Activated CD8-positive, alpha-beta memory T cell treated with anti-CD3 and anti-CD28 coated beads for 24 hours (primary cell): ENCODE data around the gene SERBP1.
A peak's percentile ranks its signal among the peaks of the same experiment; 100 is the strongest.
"Not testable (repeated sequence)": the region's sequence is repeated elsewhere in the genome, so short reads cannot be mapped to it uniquely, and the experiment has no call there.

ENCODE experiments used
- DNase-seq: peaks from one replicate; pipeline ENCODE4 v3.0.0-alpha.2; 2020

The SERBP1 gene

GRCh38 chr1:67430358-67431155, at the start of gene SERBP1:
TSS of gene SERBP1 (minus strand) at chr1:67430402. CDS start at chr1:67430300, 102 bp downstream.
- DNase-seq: peak; percentile 95

GRCh38 chr1:67479146-67479891, 49.1 kb upstream of the SERBP1 start:
- no peak for DNase-seq

- no peak for DNase-seq
These were observed 46.7 kb upstream of the SERBP1 start for GRCh38 chr1:67476906-67477305.

- DNase-seq: no peak
These were observed 45.8 kb upstream of the SERBP1 start for GRCh38 chr1:67476006-67476482.

GRCh38 chr1:67472056-67472455, 41.9 kb upstream of the SERBP1 start:
- no peak for DNase-seq

- DNase-seq: no peak
These were observed 39.2 kb upstream of the SERBP1 start for GRCh38 chr1:67469431-67469830.

- no peak for DNase-seq
These were observed 38.0 kb upstream of the SERBP1 start for GRCh38 chr1:67468066-67468718.

GRCh38 chr1:67465375-67465774, 35.2 kb upstream of the SERBP1 start:
- no peak for DNase-seq

- no peak for DNase-seq
These were observed 34.5 kb upstream of the SERBP1 start for GRCh38 chr1:67464746-67465145.

GRCh38 chr1:67464058-67464457, 33.9 kb upstream of the SERBP1 start:
- no peak for DNase-seq

GRCh38 chr1:67463298-67463955, 33.2 kb upstream of the SERBP1 start:
- no peak for DNase-seq

GRCh38 chr1:67460676-67461500, 30.7 kb upstream of the SERBP1 start:
- DNase-seq: no peak

GRCh38 chr1:67459068-67459467, 28.9 kb upstream of the SERBP1 start:
- DNase-seq: no peak

GRCh38 chr1:67458663-67459062, 28.5 kb upstream of the SERBP1 start:
- DNase-seq: no peak

- no peak for DNase-seq
These were observed 27.0 kb upstream of the SERBP1 start for GRCh38 chr1:67457247-67457646.

GRCh38 chr1:67451815-67452214, 21.6 kb upstream of the SERBP1 start:
- DNase-seq: no peak

GRCh38 chr1:67451356-67451755, 21.2 kb upstream of the SERBP1 start:
- no peak for DNase-seq

- DNase-seq: no peak
These were observed 16.7 kb upstream of the SERBP1 start for GRCh38 chr1:67446893-67447292.

GRCh38 chr1:67446014-67446413, 15.8 kb upstream of the SERBP1 start:
- DNase-seq: not testable (repeated sequence)

GRCh38 chr1:67441739-67442281, 11.6 kb upstream of the SERBP1 start:
- DNase-seq: no peak

- DNase-seq: no peak
These were observed 11.0 kb upstream of the SERBP1 start for GRCh38 chr1:67441183-67441582.

GRCh38 chr1:67440339-67440738, 10.1 kb upstream of the SERBP1 start:
- no peak for DNase-seq
